Fibroblast of lung (primary cell): Measurements from ENCODE around the gene EPHA10. TPM values are rescaled to one million over a fixed set of nuclear protein-coding genes. Genes with fewer than 3 reads are reported as not detected.

Experiments
- DNase-seq, 2 donors: peaks; one replicate each; pipeline versions ENCODE4 v3.0.0 to v3.0.0-alpha.2; 2010; ENCODE audit warnings: low read depth in 2 of 2
- H2AFZ ChIP-seq: 2 replicates; pipeline ENCODE4 v1.5.1; 2012; ENCODE audit warnings: low read length, control low read depth, inconsistent platforms
- H3K27ac ChIP-seq: 2 replicates; pipeline ENCODE4 v1.5.1; 2011; ENCODE audit warnings: low read length, control low read depth; ENCODE audit not compliant: insufficient read depth
- H3K27me3 ChIP-seq: 2 replicates; pipeline ENCODE4 v1.5.1; 2011; ENCODE audit warnings: mild to moderate bottlenecking, low read length; ENCODE audit not compliant: control insufficient read depth, insufficient read depth
- H3K36me3 ChIP-seq: 2 replicates; pipeline ENCODE4 v1.5.1; 2011; ENCODE audit warnings: low read length; ENCODE audit not compliant: control insufficient read depth, insufficient read depth
- H3K4me1 ChIP-seq: 2 replicates; pipeline ENCODE4 v1.5.1; 2011; ENCODE audit warnings: low read length; ENCODE audit not compliant: control insufficient read depth, insufficient read depth; ENCODE audit errors: extremely low read depth
- H3K4me2 ChIP-seq: 2 replicates; pipeline ENCODE4 v1.5.1; 2011; ENCODE audit warnings: low read length, control low read depth; ENCODE audit not compliant: insufficient read depth; ENCODE audit errors: extremely low read depth
- H3K4me3 ChIP-seq, 4 experiments: fragments of 200-600 bp in 1 of 4; sonication (generic) in 1 of 4; replicated peaks in 1 of 4; 2 replicates each; pipeline ENCODE4 v1.5.1; 2011 to 2016; ENCODE audit warnings: low read length in 4 of 4, low read depth in 3 of 4, mild to moderate bottlenecking in 3 of 4, control low read depth in 2 of 4, inconsistent platforms in 1 of 4, mixed read lengths in 1 of 4; ENCODE audit not compliant: insufficient read depth in 1 of 4; ENCODE audit errors: control extremely low read depth in 1 of 4
- H3K79me2 ChIP-seq: 2 replicates; pipeline ENCODE4 v1.5.1; 2012; ENCODE audit warnings: mild to moderate bottlenecking, low read length, inconsistent platforms; ENCODE audit not compliant: control insufficient read depth, insufficient read depth
- H3K9ac ChIP-seq: 2 replicates; pipeline ENCODE4 v1.5.1; 2011; ENCODE audit warnings: mild to moderate bottlenecking, low read length, control low read depth; ENCODE audit not compliant: insufficient read depth
- H3K9me3 ChIP-seq: 2 replicates; pipeline ENCODE4 v1.5.1; 2012; ENCODE audit warnings: low read depth, low read length; ENCODE audit not compliant: control insufficient read depth, insufficient read depth
- H4K20me1 ChIP-seq: 2 replicates; pipeline ENCODE4 v1.5.1; 2011; ENCODE audit warnings: low read length; ENCODE audit not compliant: control insufficient read depth, insufficient read depth; ENCODE audit errors: extremely low read depth
- CTCF ChIP-seq, 2 donors: IDR thresholded peaks in 1 of 2; conservative IDR thresholded peaks in 1 of 2; 1 replicate in 1 of 2; 2 replicates in 1 of 2; pipeline ENCODE4 v1.5.1; 2011 to 2012; ENCODE audit warnings: low read length in 2 of 2, control low read depth in 1 of 2, inconsistent platforms in 1 of 2, low read depth in 1 of 2, mild to moderate bottlenecking in 1 of 2
- EZH2 ChIP-seq: IDR thresholded peaks from 2 replicates; pipeline ENCODE4 v1.5.1; 2012; ENCODE audit warnings: low read length, control low read depth, mild to moderate bottlenecking; ENCODE audit errors: missing control alignments
- polyA plus RNA-seq, 2 donors: library from polyadenylated mRNA; depleted of rRNA in 1 of 2; stranded (reverse) in 1 of 2; unstranded in 1 of 2; fragments of >200 nt; gene quantifications; 2 replicates each; pipeline ENCODE4 v1.2.1, GENCODE V29; 2011 to 2012; ENCODE audit warnings: missing spikeins in 1 of 2
- total RNA-seq: library from RNA; depleted of rRNA; stranded (reverse); fragments of >200 nt; gene quantifications from 2 replicates; pipeline ENCODE4 v1.2.1, GENCODE V29; 2014

The EPHA10 gene
- total and polyA plus RNA-seq, 2 donors (not counting 1 experiment from before 2014, with no cell fraction given) = under 0.01 TPM; not detected in 1

GRCh38 chr1:37807555-37808368 lies 42.8 kb upstream of the EPHA10 start, which contains the start of the genes C1orf122 and YRDC:
Gene C1orf122, plus strand, starts transcription at chr1:37807790. Its CDS starts 615 bp downstream, at chr1:37808405.
Gene YRDC, minus strand, starts transcription at chr1:37808208. Its CDS starts 28 bp downstream, at chr1:37808180.
- no peaks in the 10 kb centered on the region for H4K20me1 ChIP-seq
- peak within 1 kb of the TSS; percentile 81 to 95 (median 88) for H3K4me3 ChIP-seq
- peak within 1 kb of the TSS; percentile 76 for H3K9ac ChIP-seq
- H3K36me3 ChIP-seq = peaks cover 17% of the 10 kb centered on the region
- peak within 1 kb of the TSS; percentile 24 for H2AFZ ChIP-seq
- DNase-seq = peak; percentile 92 to 94
- peak within 1 kb of the TSS; percentile 97 for H3K4me2 ChIP-seq
- no peaks in the 10 kb centered on the region for H3K27me3 ChIP-seq
- H3K79me2 ChIP-seq = peaks cover 22% of the 10 kb centered on the region
- H3K4me1 ChIP-seq = peaks cover 14% of the 10 kb centered on the region
- peak within 1 kb of the TSS; percentile 81 for H3K27ac ChIP-seq
- TF ChIP-seq CTCF (conservative IDR thresholded peaks at IDR 0.05 in 1 of 2, IDR thresholded peaks at IDR 0.05 in 1 of 2; ENCODE audit: low read depth in 1 of 2, low read length in 2 of 2) = no peak
- no peak for TF ChIP-seq EZH2
- H3K9me3 ChIP-seq = no peaks in the 10 kb centered on the region

- Histone ChIP-seq H3K79me2 (peaks cover 22% of the 10 kb centered on the region), H3K27me3 (no peaks in the 10 kb centered on the region), H3K9me3 (no peaks in the 10 kb centered on the region), H2AFZ (no peak overlapping the region), H3K4me3 (peak overlapping the region; percentile 55 to 95 (median 87)), H3K36me3 (peaks cover 17% of the 10 kb centered on the region), H3K9ac (peak overlapping the region; percentile 76), H3K4me1 (peaks cover 14% of the 10 kb centered on the region), H4K20me1 (no peaks in the 10 kb centered on the region), H3K4me2 (peak overlapping the region; percentile 92), H3K27ac (peak overlapping the region; percentile 81)
- no peak for DNase-seq
- TF ChIP-seq EZH2 (no peak), CTCF (conservative IDR thresholded peaks at IDR 0.05 in 1 of 2, IDR thresholded peaks at IDR 0.05 in 1 of 2; ENCODE audit: low read depth in 1 of 2, low read length in 2 of 2) (no peak)
These were observed 42.3 kb upstream of the EPHA10 start for GRCh38 chr1:37807220-37807554.

- H3K27ac ChIP-seq = no peak overlapping the region
- peaks cover 4% of the 10 kb centered on the region for H3K4me1 ChIP-seq
- H2AFZ ChIP-seq = no peak overlapping the region
- no peak overlapping the region for H3K9ac ChIP-seq
- H4K20me1 ChIP-seq = no peaks in the 10 kb centered on the region
- H3K79me2 ChIP-seq = peaks cover 15% of the 10 kb centered on the region
- no peak for TF ChIP-seq EZH2
- no peak for TF ChIP-seq CTCF (conservative IDR thresholded peaks at IDR 0.05 in 1 of 2, IDR thresholded peaks at IDR 0.05 in 1 of 2; ENCODE audit: low read depth in 1 of 2, low read length in 2 of 2)
- H3K4me2 ChIP-seq = no peak overlapping the region
- H3K27me3 ChIP-seq = no peaks in the 10 kb centered on the region
- H3K36me3 ChIP-seq = peaks cover 17% of the 10 kb centered on the region
- no peak overlapping the region for H3K4me3 ChIP-seq
- H3K9me3 ChIP-seq = no peaks in the 10 kb centered on the region
- no peak for DNase-seq
These were observed 37.5 kb upstream of the EPHA10 start for GRCh38 chr1:37802439-37802838.
